Uterus (tissue), 2 donors: ENCODE data around the gene OR5K2.

ENCODE experiments used
- POLR2A ChIP-seq, 2 donors: fragments of 450-650 bp; IDR thresholded peaks; one replicate each; pipeline ENCODE4 v1.6.1; 2016; ENCODE audit warnings: antibody characterized with exemption in 2 of 2, mild to moderate bottlenecking in 1 of 2, moderate library complexity in 1 of 2
- TF ChIP-seq, protein P1 (sequence below), 4 experiments: fragments of 200-600 bp in 2 of 4; fragments of 450-650 bp in 2 of 4; sonication (generic) in 2 of 4; IDR thresholded peaks; one replicate each; pipeline ENCODE4 v1.5.1; 2016 to 2019; ENCODE audit warnings: antibody characterized with exemption in 4 of 4, mild to moderate bottlenecking in 2 of 4, moderate library complexity in 1 of 4

DNA sequence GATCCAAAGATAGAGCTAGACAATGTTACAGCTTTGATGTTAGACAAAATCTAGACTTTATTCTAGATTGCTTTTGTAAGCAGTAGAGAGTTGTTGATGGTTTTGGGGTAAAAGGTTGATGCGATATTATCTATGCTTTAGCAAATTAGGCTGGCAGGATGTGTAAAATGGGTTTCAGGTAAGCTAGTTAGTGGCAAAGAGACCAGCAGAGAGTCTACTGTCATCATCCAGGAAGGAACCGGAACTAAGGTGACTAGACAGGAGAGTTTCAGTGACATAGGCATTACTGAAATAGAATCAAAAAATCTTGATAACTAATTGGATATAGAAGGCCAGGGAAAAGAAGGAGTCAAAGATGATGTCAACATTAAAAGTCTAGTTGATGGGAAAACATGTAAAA lies 11.1 kb downstream of the OR5K2 start:
- TF ChIP-seq, protein P1, sequence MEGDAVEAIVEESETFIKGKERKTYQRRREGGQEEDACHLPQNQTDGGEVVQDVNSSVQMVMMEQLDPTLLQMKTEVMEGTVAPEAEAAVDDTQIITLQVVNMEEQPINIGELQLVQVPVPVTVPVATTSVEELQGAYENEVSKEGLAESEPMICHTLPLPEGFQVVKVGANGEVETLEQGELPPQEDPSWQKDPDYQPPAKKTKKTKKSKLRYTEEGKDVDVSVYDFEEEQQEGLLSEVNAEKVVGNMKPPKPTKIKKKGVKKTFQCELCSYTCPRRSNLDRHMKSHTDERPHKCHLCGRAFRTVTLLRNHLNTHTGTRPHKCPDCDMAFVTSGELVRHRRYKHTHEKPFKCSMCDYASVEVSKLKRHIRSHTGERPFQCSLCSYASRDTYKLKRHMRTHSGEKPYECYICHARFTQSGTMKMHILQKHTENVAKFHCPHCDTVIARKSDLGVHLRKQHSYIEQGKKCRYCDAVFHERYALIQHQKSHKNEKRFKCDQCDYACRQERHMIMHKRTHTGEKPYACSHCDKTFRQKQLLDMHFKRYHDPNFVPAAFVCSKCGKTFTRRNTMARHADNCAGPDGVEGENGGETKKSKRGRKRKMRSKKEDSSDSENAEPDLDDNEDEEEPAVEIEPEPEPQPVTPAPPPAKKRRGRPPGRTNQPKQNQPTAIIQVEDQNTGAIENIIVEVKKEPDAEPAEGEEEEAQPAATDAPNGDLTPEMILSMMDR (IDR thresholded peaks at IDR 0.05), result no peak
- TF ChIP-seq POLR2A (IDR thresholded peaks at IDR 0.05), result no peak
